ENCODE data around the gene LINS1. TPM values are rescaled to one million over a fixed set of nuclear protein-coding genes. Genes with fewer than 3 reads are reported as not detected.

Gene LINS1
- total RNA-seq, 1 experiment from 2014 or later = 13.6 TPM

DNA sequence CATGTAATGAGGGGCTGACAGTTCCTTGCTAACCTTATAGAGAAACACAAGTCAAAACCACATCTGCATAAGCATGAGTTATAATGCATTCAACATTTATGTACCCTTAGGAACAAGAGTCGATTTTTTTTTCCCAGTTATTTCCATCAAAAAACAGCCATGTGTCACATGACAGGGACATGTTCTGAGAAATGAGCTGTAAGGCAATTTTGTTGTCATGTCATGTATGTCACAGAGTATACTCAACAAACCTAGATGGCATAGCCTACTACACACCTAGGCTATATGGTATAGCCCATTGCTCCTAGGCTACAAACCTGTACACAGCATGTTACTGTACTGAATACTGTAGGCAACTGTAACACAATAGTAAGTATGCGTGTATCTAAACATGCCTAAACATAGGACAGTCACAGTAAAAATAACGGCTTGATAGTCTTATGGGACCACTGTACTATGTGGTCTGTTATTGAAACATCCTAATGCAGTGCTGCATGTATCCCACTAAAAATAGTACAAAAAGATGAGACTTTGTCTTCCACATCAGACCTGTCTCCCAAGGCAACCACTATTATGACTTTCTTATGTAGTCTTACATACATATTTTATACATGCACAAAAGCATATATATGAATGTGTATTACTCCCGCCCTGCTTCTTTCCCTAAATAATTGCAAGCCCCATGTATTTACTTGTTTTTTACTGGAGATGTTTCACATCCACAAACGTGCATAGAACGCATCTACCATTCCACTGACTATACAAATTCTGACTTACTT lies 34.9 kb downstream of the LINS1 start:
- no peak for ATAC-seq
- TF ChIP-seq TCF7L2 (IDR thresholded peaks at IDR 0.05; ENCODE audit: low read depth, low read length) = no peak
- no peak for TF ChIP-seq POLR2AphosphoS5 (IDR thresholded peaks at IDR 0.05; ENCODE audit: low read depth, low read length)
- TF ChIP-seq REST (IDR thresholded peaks at IDR 0.05; ENCODE audit: insufficient read depth in 1 of 2, low read depth in 2 of 2, low read length in 1 of 2) = no peak
- TF ChIP-seq, protein P1, sequence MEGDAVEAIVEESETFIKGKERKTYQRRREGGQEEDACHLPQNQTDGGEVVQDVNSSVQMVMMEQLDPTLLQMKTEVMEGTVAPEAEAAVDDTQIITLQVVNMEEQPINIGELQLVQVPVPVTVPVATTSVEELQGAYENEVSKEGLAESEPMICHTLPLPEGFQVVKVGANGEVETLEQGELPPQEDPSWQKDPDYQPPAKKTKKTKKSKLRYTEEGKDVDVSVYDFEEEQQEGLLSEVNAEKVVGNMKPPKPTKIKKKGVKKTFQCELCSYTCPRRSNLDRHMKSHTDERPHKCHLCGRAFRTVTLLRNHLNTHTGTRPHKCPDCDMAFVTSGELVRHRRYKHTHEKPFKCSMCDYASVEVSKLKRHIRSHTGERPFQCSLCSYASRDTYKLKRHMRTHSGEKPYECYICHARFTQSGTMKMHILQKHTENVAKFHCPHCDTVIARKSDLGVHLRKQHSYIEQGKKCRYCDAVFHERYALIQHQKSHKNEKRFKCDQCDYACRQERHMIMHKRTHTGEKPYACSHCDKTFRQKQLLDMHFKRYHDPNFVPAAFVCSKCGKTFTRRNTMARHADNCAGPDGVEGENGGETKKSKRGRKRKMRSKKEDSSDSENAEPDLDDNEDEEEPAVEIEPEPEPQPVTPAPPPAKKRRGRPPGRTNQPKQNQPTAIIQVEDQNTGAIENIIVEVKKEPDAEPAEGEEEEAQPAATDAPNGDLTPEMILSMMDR (IDR thresholded peaks at IDR 0.05) = no peak
- no peak for TF ChIP-seq SIN3A (IDR thresholded peaks at IDR 0.05; ENCODE audit: borderline replicate concordance, insufficient read depth, low read depth, low read length)
- Histone ChIP-seq H3K4me3 (ENCODE audit: low read depth in 2 of 2, low read length in 2 of 2) (no peak overlapping the region), H3K36me3 (ENCODE audit: control insufficient read depth, insufficient read depth, low read length) (peaks cover 2% of the 10 kb centered on the region), H3K27ac (ENCODE audit: low read length) (no peak overlapping the region), H3K27me3 (ENCODE audit: control insufficient read depth, insufficient read depth, low read length) (no peaks in the 10 kb centered on the region), H3K9me3 (ENCODE audit: control insufficient read depth, insufficient read depth, low read depth, low read length) (no peaks in the 10 kb centered on the region), H3K4me1 (ENCODE audit: control insufficient read depth, insufficient read depth, low read length) (no peaks in the 10 kb centered on the region; the same call in 1 of the 2 replicates)
- in situ Hi-C loops (cut with HindIII; ENCODE audit: low pct_unique_long_range_greater_than_20kb, low sequenced_read_pairs) (no loop called here), intact Hi-C loops (cut with micrococcal nuclease; ENCODE audit: unreplicated experiment) (no loop called here)
- CTCF ChIA-PET = interaction anchor here (0.7 kb wide), 1 partner anchor 437 kb away, joined by 3 read pairs; no protein-coding TSS in a partner anchor
- POLR2A ChIA-PET = no interaction called here
- no TSS peak for BruUV-seq (replicated peaks)
- no peak for DNase-seq (ENCODE audit: low read depth, low spot score)

- POLR2A ChIA-PET = no interaction called here
- DNase-seq (ENCODE audit: low read depth, low spot score) (no peak), ATAC-seq (no peak)
- CTCF ChIA-PET = no interaction called here
- intact Hi-C loops (cut with micrococcal nuclease; ENCODE audit: unreplicated experiment) = no loop called here
- TF ChIP-seq REST (IDR thresholded peaks at IDR 0.05; ENCODE audit: insufficient read depth in 1 of 2, low read depth in 2 of 2, low read length in 1 of 2) (no peak), SIN3A (IDR thresholded peaks at IDR 0.05; ENCODE audit: borderline replicate concordance, insufficient read depth, low read depth, low read length) (no peak), POLR2AphosphoS5 (IDR thresholded peaks at IDR 0.05; ENCODE audit: low read depth, low read length) (no peak), TCF7L2 (IDR thresholded peaks at IDR 0.05; ENCODE audit: low read depth, low read length) (no peak)
- TF ChIP-seq, protein P1 (IDR thresholded peaks at IDR 0.05) = no peak
- no peaks in the 10 kb centered on the region for H3K27me3 ChIP-seq (ENCODE audit: control insufficient read depth, insufficient read depth, low read length)
- H3K9me3 ChIP-seq (ENCODE audit: control insufficient read depth, insufficient read depth, low read depth, low read length) = no peaks in the 10 kb centered on the region
- BruUV-seq (replicated peaks) = no TSS peak
- H3K4me3 ChIP-seq (ENCODE audit: low read depth in 2 of 2, low read length in 2 of 2) = no peak overlapping the region
- H3K36me3 ChIP-seq (ENCODE audit: control insufficient read depth, insufficient read depth, low read length) = no peaks in the 10 kb centered on the region; the same call in none of the 2 replicates
- in situ Hi-C loops (cut with HindIII; ENCODE audit: low pct_unique_long_range_greater_than_20kb, low sequenced_read_pairs) = no loop called here
- no peaks in the 10 kb centered on the region; the same call in 1 of the 2 replicates for H3K4me1 ChIP-seq (ENCODE audit: control insufficient read depth, insufficient read depth, low read length)
- no peak overlapping the region for H3K27ac ChIP-seq (ENCODE audit: low read length)
These were observed 36.4 kb downstream of the LINS1 start for GRCh38 chr15:100565591-100565990.
